22Rv1 (cell line): ENCODE measurements around the gene RNF220.

Experiments used
- H3K27ac ChIP-seq: fragments of 450-650 bp; 2 replicates; pipeline ENCODE4 v1.5.1; 2017
- ZFX ChIP-seq: fragments of 450-650 bp; IDR thresholded peaks from 2 replicates; pipeline ENCODE4 v1.6.1; 2017; ENCODE audit warnings: antibody characterized with exemption, borderline replicate concordance
- TF ChIP-seq, protein P1 (sequence below): fragments of 450-650 bp; IDR thresholded peaks from 2 replicates; pipeline ENCODE4 v1.5.1; 2017; ENCODE audit warnings: mild to moderate bottlenecking

RNF220 gene

DNA sequence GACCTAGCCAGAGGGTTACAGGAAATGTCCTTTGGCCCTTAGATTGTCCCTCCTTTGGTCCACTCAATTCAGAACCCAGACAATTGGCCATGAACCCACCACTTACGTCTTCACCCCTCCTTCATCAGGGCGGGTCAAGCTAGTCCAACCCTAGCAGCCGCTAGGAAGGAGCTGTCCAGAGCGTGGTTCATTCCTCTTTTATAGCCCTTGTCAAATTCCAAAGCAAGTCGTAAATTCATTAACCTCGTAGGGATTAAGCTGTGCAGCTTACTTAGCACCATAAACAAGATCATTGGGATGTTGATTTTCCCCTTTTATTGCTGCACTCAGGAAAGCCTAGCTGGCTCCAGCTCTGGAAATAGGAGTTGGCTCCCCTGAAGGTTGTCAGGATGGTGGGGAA, 179.1 kb downstream of the RNF220 start:
- no peak overlapping the region for H3K27ac ChIP-seq
- no peak for TF ChIP-seq ZFX
- TF ChIP-seq, protein P1, sequence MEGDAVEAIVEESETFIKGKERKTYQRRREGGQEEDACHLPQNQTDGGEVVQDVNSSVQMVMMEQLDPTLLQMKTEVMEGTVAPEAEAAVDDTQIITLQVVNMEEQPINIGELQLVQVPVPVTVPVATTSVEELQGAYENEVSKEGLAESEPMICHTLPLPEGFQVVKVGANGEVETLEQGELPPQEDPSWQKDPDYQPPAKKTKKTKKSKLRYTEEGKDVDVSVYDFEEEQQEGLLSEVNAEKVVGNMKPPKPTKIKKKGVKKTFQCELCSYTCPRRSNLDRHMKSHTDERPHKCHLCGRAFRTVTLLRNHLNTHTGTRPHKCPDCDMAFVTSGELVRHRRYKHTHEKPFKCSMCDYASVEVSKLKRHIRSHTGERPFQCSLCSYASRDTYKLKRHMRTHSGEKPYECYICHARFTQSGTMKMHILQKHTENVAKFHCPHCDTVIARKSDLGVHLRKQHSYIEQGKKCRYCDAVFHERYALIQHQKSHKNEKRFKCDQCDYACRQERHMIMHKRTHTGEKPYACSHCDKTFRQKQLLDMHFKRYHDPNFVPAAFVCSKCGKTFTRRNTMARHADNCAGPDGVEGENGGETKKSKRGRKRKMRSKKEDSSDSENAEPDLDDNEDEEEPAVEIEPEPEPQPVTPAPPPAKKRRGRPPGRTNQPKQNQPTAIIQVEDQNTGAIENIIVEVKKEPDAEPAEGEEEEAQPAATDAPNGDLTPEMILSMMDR, result no peak

DNA sequence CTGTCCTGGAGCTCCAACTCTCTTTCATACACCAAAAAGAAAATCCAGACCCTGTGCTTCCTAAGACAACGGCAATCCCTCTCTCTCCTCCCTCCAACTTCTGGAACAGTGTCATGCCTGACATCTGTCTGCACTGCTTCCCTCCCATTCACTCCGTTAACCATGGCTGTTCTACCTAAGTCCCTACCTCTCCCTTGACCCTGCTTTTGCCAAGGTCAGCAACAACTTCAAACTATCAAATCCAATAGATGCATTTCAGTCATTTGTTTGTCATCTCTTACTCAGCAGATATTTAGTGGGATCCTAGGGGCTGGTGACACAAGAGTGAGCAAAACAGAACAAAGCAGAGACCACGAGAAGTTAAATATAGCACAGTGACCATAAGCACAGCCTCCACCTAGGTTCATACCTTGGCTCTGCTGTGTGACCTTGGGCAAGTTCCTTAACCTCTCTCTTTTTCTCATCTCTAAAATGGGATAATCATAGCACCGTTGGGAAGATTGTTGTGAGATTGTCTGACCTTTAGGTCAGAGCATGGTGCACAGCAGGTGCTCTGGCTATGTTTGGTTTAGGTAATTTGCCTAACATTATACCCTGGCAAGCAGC, 180.4 kb downstream of the RNF220 start:
- H3K27ac ChIP-seq, result no peak overlapping the region
- no peak for TF ChIP-seq ZFX
- TF ChIP-seq, protein P1, result no peak

DNA sequence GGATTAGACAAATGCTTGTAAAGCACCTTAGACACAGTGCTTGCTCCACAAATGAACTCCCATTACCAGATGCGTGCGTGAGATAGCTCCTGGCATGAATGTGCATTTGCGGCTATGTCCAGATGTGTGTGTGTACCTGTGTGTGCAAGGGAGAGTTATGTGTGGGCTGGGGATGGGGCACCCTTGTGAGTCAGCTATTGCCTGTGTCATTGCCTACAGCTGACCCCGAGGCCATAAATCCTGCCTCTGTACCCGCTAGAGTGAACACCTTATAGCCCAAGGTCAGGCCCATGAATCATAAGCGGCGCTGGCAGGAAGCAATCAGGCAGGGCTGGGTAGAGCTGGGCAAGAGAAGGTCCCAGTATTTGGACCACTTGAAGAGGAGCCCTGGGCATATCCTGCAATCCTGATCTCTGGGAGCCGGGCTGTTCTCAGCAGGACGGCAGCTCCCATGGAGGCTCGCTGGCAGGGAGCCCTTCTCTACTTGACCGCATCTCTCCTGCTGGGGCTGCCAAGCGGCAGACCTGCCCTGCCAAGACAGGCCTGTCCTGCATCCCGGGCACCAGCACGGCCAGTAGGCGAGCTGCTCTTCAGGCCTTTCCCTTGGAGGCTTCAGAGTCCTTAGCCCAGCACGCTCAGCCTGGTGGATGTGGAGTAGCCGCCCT, 182.9 kb downstream of the RNF220 start:
- TF ChIP-seq ZFX, result no peak
- TF ChIP-seq, protein P1, result no peak
- H3K27ac ChIP-seq, result no peak overlapping the region

DNA sequence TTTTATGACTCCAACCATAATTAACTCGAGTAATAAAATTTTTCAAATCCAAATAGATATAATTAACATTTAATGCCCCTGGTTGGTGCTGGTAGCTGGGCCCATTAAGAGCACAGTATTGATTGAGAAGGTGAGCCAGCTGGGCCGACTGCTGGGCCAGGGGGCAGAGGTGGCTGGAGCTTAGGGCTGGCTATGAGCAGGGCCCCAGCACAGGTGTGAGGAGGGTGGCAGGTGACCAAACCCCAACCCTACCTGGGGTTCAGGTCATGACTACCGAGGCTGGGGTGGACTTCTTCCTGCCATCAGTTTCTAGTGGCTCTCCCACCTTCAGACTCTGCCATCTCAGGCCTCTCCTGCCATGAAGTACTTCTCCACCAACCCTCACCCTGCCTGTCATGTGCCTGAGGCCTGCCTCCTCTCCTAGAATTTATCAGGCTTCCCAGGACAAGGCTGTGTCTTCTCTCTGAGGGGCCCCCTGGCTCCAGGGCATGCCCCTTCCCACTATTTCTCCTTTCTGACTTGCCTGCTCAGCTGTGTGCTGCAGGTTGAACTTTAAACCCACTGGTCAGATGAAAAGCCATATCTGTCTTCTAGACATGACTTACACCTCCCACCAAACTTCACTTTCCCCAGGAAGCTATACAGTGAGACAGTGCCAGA, 183.6 kb downstream of the RNF220 start:
- H3K27ac ChIP-seq, result no peak overlapping the region
- no peak for TF ChIP-seq ZFX
- TF ChIP-seq, protein P1, result no peak

DNA sequence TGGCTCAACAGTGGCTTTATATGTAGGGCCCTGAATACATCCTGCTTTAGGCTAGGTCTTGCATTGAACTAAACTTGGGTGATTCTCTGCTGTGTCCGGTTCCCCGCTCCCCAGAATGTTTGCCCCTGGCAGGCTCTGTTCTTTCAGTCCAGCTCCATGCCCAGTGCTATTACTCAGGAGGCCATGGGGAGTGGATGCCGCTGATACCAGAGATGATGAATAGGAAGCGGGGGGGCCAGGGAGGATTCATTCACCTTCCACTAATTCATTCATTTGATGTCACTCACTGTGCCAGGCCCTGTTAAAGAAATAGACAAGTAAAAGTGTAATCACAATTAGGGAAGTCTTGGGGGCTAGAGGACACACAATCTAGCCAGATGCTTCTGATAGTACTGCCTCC, 185.4 kb downstream of the RNF220 start:
- no peak overlapping the region for H3K27ac ChIP-seq

DNA sequence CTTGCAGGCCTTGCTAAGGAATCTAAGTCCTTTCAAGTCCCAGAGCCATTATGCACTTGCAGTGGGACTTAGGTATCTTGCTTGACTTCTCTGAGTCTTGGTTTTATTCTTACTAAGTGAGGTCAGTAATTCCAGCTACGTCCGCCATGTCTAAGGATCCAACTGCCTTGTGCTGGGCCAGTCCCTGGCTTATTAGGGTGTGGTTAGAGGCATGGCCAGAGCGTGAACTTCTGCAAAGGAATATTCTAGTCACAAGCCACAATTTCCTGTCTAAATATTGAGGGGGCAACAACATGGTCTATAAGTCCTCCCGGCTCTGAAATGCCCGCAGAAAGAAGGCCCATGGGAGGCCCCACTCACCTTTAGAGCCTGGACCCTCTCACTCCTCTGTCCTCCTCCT, 186.3 kb downstream of the RNF220 start:
- H3K27ac ChIP-seq, result no peak overlapping the region
- TF ChIP-seq ZFX, result no peak
- TF ChIP-seq, protein P1, result no peak

More for the DNA sequence above, 185.4 kb downstream of the RNF220 start:
- TF ChIP-seq, protein P1, result no peak
- TF ChIP-seq ZFX, result no peak
